COLO829 (cell line): ENCODE results near the gene B4GALNT3.
A peak's percentile ranks its signal among the peaks of the same experiment; 100 is the strongest.

Experiments used
- DNase-seq: peaks from one replicate; pipeline ENCODE4 v3.0.0; 2012; ENCODE audit warnings: low spot score

Gene B4GALNT3

GRCh38 chr12:539540-540310, 80.0 kb downstream of the B4GALNT3 start:
- no peak for DNase-seq

GRCh38 chr12:541676-542324, 82.1 kb downstream of the B4GALNT3 start:
- peak; percentile 97 for DNase-seq

GRCh38 chr12:542395-543113, 82.8 kb downstream of the B4GALNT3 start:
- DNase-seq: no peak

GRCh38 chr12:543114-543451, 83.3 kb downstream of the B4GALNT3 start:
- no peak for DNase-seq

- DNase-seq: no peak
These were observed 84.4 kb downstream of the B4GALNT3 start for GRCh38 chr12:544142-544541.

GRCh38 chr12:544941-545635, 85.3 kb downstream of the B4GALNT3 start:
- no peak for DNase-seq

- DNase-seq: no peak
These were observed 86.1 kb downstream of the B4GALNT3 start for GRCh38 chr12:545835-546234.

GRCh38 chr12:546265-546919, 86.7 kb downstream of the B4GALNT3 start:
- no peak for DNase-seq

- peak; percentile 66 for DNase-seq
These were observed 87.4 kb downstream of the B4GALNT3 start for GRCh38 chr12:546920-547845.

- DNase-seq: no peak
These were observed 88.2 kb downstream of the B4GALNT3 start for GRCh38 chr12:547883-548470.

GRCh38 chr12:549476-550082, 89.8 kb downstream of the B4GALNT3 start:
- DNase-seq: no peak

GRCh38 chr12:550473-551260, 90.9 kb downstream of the B4GALNT3 start:
- no peak for DNase-seq

GRCh38 chr12:552466-552865, 92.7 kb downstream of the B4GALNT3 start:
- DNase-seq: no peak

- no peak for DNase-seq
These were observed 93.7 kb downstream of the B4GALNT3 start for GRCh38 chr12:553216-554000.

GRCh38 chr12:554001-554285, 94.2 kb downstream of the B4GALNT3 start:
- no peak for DNase-seq

- DNase-seq: no peak
These were observed 96.8 kb downstream of the B4GALNT3 start for GRCh38 chr12:556498-556897.

GRCh38 chr12:558580-558979, 98.8 kb downstream of the B4GALNT3 start:
- DNase-seq: no peak

- no peak for DNase-seq
These were observed 99.6 kb downstream of the B4GALNT3 start for GRCh38 chr12:559208-559905.
